ENCODE data around the gene CDR2. TPM values are rescaled to one million over a fixed set of nuclear protein-coding genes. Genes with fewer than 3 reads are reported as not detected.

CDR2 gene
- total RNA-seq, 1 donor from 2014 or later = 33.9 TPM

DNA sequence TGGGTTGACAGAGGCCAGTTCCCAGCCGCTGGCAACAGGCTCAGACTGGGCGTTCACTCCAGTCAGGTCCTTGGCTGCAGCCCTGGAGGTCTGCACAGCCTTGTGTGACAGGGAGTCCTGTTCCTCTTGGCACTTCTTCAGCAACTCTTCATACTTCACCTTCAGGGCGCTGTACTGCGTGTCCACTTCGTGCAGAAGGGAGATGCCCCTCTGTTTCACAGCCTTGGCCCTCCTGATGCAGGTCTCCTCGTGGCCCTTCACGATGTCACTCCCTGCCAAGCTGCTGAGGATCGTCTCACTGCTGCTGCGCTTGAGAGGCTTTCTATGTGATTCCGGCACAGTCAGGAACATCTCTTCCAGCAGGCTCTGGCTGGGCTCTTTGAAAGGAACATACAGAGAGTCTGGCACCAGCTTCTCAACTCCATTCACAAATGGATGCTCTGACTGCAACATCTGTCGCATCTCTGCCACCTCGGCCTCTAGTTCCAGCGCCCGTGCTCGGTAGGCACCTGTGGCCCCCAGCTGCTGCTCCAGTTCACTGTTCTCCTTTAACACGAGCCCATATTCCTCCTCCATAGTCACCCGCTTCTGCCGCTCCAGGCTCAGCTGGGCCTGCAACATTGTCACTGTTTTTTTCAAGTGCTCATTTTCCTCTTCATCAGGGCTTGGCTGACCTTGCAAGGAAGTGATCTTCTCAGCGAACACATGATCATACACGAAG is 27.2 kb downstream of the CDR2 start:
- H3K9me3 ChIP-seq = no peaks in the 10 kb centered on the region
- H3K4me1 ChIP-seq = no peaks in the 10 kb centered on the region
- H3K4me3 ChIP-seq = no peak overlapping the region
- DNase-seq (ENCODE audit: extremely low spot score in 2 of 2) = no peak
- H3K36me3 ChIP-seq = peaks cover 0 to 35% of the 10 kb centered on the region in 2 donors
- TF ChIP-seq, protein P1, sequence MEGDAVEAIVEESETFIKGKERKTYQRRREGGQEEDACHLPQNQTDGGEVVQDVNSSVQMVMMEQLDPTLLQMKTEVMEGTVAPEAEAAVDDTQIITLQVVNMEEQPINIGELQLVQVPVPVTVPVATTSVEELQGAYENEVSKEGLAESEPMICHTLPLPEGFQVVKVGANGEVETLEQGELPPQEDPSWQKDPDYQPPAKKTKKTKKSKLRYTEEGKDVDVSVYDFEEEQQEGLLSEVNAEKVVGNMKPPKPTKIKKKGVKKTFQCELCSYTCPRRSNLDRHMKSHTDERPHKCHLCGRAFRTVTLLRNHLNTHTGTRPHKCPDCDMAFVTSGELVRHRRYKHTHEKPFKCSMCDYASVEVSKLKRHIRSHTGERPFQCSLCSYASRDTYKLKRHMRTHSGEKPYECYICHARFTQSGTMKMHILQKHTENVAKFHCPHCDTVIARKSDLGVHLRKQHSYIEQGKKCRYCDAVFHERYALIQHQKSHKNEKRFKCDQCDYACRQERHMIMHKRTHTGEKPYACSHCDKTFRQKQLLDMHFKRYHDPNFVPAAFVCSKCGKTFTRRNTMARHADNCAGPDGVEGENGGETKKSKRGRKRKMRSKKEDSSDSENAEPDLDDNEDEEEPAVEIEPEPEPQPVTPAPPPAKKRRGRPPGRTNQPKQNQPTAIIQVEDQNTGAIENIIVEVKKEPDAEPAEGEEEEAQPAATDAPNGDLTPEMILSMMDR (IDR thresholded peaks at IDR 0.05) = no peak
- TF ChIP-seq POLR2AphosphoS5 (IDR thresholded peaks at IDR 0.05; ENCODE audit: insufficient read depth in 1 of 2, low read depth in 1 of 2) (no peak), POLR2A (IDR thresholded peaks at IDR 0.05) (no peak)
- no peak overlapping the region for H3K27ac ChIP-seq
- H3K27me3 ChIP-seq = no peaks in the 10 kb centered on the region
- intact Hi-C loops (cut with DNase I) = no loop called here

- Histone ChIP-seq H3K36me3 (peaks cover 0 to 35% of the 10 kb centered on the region in 2 donors), H3K4me3 (no peak overlapping the region), H3K27me3 (no peaks in the 10 kb centered on the region), H3K4me1 (no peaks in the 10 kb centered on the region), H3K27ac (no peak overlapping the region), H3K9me3 (no peaks in the 10 kb centered on the region)
- intact Hi-C loops (cut with DNase I) = no loop called here
- TF ChIP-seq, protein P1 (IDR thresholded peaks at IDR 0.05) = no peak
- TF ChIP-seq POLR2A (IDR thresholded peaks at IDR 0.05) = no peak
- TF ChIP-seq POLR2AphosphoS5 (IDR thresholded peaks at IDR 0.05; ENCODE audit: insufficient read depth in 1 of 2, low read depth in 1 of 2) = no peak
- no peak for DNase-seq (ENCODE audit: extremely low spot score in 2 of 2)
These were observed 27.9 kb downstream of the CDR2 start for GRCh38 chr16:22346483-22346882.

DNA sequence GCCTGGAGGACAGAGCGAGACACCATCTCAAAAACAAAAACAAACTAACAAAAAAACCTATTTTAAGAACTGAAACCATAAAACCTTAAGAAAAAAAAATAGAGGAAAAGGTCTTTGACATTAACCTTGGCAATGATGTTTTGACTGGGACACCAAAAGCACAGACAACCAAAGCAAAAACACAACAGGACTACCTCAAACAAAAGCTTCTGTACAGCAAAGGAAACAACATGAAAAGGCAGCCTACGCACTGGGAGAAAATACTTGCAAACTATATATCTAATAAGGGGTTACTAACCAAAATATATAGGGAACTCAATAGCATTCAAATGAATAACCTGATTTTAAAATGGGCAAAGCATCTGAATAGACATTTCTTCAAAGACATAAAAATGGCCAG is 32.3 kb downstream of the CDR2 start:
- Histone ChIP-seq H3K4me3 (no peak overlapping the region), H3K4me1 (no peaks in the 10 kb centered on the region), H3K9me3 (no peaks in the 10 kb centered on the region), H3K27ac (no peak overlapping the region), H3K27me3 (no peaks in the 10 kb centered on the region), H3K36me3 (peaks cover 0 to 12% of the 10 kb centered on the region in 2 donors)
- DNase-seq (ENCODE audit: extremely low spot score in 2 of 2) = no peak
- intact Hi-C loops (cut with DNase I) = no loop called here
- TF ChIP-seq POLR2A (IDR thresholded peaks at IDR 0.05) (no peak), POLR2AphosphoS5 (IDR thresholded peaks at IDR 0.05; ENCODE audit: insufficient read depth in 1 of 2, low read depth in 1 of 2) (no peak)
- TF ChIP-seq, protein P1 (IDR thresholded peaks at IDR 0.05) = no peak

DNA sequence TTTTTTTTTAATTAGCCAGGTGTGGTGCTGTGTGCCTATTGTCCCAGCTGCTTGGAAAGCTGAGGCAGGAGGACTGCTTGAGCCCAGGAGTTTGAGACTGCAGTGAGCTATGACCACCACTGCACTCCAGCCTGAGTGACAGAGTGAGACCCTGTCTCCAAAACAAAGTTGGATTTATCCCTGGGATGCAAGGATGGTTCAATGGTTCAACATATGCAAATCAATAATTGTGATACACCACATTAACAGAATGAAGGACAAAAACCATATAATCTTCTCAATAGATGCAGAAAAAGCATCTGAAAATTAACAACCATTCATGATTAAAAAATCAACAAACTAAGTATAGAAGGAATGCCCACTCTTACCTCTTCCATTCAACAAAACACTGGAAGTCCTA is 33.5 kb downstream of the CDR2 start:
- intact Hi-C loops (cut with DNase I) = no loop called here
- Histone ChIP-seq H3K27me3 (no peaks in the 10 kb centered on the region), H3K4me1 (no peaks in the 10 kb centered on the region), H3K4me3 (no peak overlapping the region), H3K9me3 (no peaks in the 10 kb centered on the region), H3K27ac (no peak overlapping the region), H3K36me3 (peaks cover 0 to 8% of the 10 kb centered on the region in 2 donors)
- TF ChIP-seq POLR2A (IDR thresholded peaks at IDR 0.05) (no peak), POLR2AphosphoS5 (IDR thresholded peaks at IDR 0.05; ENCODE audit: insufficient read depth in 1 of 2, low read depth in 1 of 2) (no peak)
- TF ChIP-seq, protein P1 (IDR thresholded peaks at IDR 0.05) = no peak
- no peak for DNase-seq (ENCODE audit: extremely low spot score in 2 of 2)
